A549 (cell line): ENCODE measurements around the gene TSTD2. TPM values are rescaled to one million over a fixed set of nuclear protein-coding genes. Genes with fewer than 3 reads are reported as not detected.
A peak's percentile ranks its signal among the peaks of the same experiment; 100 is the strongest.

ENCODE experiments used
- ATAC-seq, 2 experiments: fragments of 200-7000 bp in 1 of 2; fragments of >200 bp in 1 of 2; cut with Nextera tagmentation in 1 of 2; cut with Tn5 transposase in 1 of 2; 3 replicates each; pipeline versions ENCODE4 v1.8.0 to v1.9.1; 2018 to 2020; ENCODE audit warnings: mild to moderate bottlenecking in 1 of 2, moderate library complexity in 1 of 2
- CTCF ChIA-PET: fragments of 300-600 bp; sonication (Branson Sonifier 250); formaldehyde crosslinking; extraction: SDS; loops from one replicate; lab custom pipeline; 2021; ENCODE audit warnings: antibody characterized with exemption, inconsistent platforms; lab: Yijun Ruan, JAX
- POLR2A ChIA-PET: fragments of 350-600 bp; formaldehyde crosslinking; extraction: SDS; loops from one replicate; lab custom pipeline; 2021; ENCODE audit warnings: antibody characterized with exemption, inconsistent platforms; lab: Yijun Ruan, JAX
- DNase-seq, 2 experiments: peaks; one replicate each; pipeline versions ENCODE4 v3.0.0 to v3.0.0-alpha.2; 2011 to 2016; ENCODE audit warnings: low read depth in 1 of 2, low spot score in 1 of 2
- FAIRE-seq: peaks from 2 replicates; lab custom pipeline; 2011; peaks lifted over from hg19 to GRCh38; lab: Jason Lieb, UNC
- H3K27ac ChIP-seq, 2 experiments: fragments of >200 bp; sonication (Bioruptor Twin); formaldehyde crosslinking; 3 replicates each; pipeline ENCODE4 v1.5.1; 2016 to 2017
- H3K4me1 ChIP-seq: fragments of >200 bp; sonication (Bioruptor Twin); formaldehyde crosslinking; 3 replicates; pipeline ENCODE4 v1.6.1; 2016
- H3K4me2 ChIP-seq: fragments of >200 bp; sonication (Bioruptor Twin); formaldehyde crosslinking; 3 replicates; pipeline ENCODE4 v1.6.1; 2016
- H3K4me3 ChIP-seq: fragments of >200 bp; sonication (Bioruptor Twin); formaldehyde crosslinking; 3 replicates; pipeline ENCODE4 v1.5.1; 2016
- H3K9me3 ChIP-seq: fragments of >200 bp; sonication (Bioruptor Twin); formaldehyde crosslinking; 3 replicates; pipeline ENCODE4 v1.6.1; 2016
- BHLHE40 ChIP-seq: IDR thresholded peaks from 2 replicates; pipeline ENCODE4 v1.6.1; 2012; ENCODE audit warnings: low read depth, low read length, inconsistent platforms
- CEBPB ChIP-seq, 2 experiments: fragments of >200 bp in 1 of 2; sonication (Bioruptor Twin) in 1 of 2; formaldehyde crosslinking in 1 of 2; IDR thresholded peaks; 2 replicates each; pipeline ENCODE4 v1.6.1; 2012 to 2016
- CHD2 ChIP-seq: fragments of 150-350 bp; IDR thresholded peaks from 2 replicates; pipeline ENCODE4 v1.6.1; 2014; ENCODE audit warnings: low read length; ENCODE audit not compliant: partially characterized antibody
- EHF ChIP-seq: fragments of 250-450 bp; sonication (Bioruptor Pico); IDR thresholded peaks from 2 replicates; pipeline ENCODE4 v1.5.0; 2020; ENCODE audit warnings: mild to moderate bottlenecking
- EP300 ChIP-seq, 2 experiments: fragments of >200 bp; sonication (Bioruptor Twin); formaldehyde crosslinking; IDR thresholded peaks; 2 replicates in 1 of 2; 3 replicates in 1 of 2; pipeline ENCODE4 v1.6.1; 2016 to 2017
- ESRRA ChIP-seq: fragments of 150-350 bp; IDR thresholded peaks from 2 replicates; pipeline ENCODE4 v1.6.1; 2014; ENCODE audit warnings: mild to moderate bottlenecking, low read length, borderline replicate concordance
- FOSB ChIP-seq: fragments of 250-450 bp; sonication (Bioruptor Pico); IDR thresholded peaks from 2 replicates; pipeline ENCODE4 v1.5.0; 2020; ENCODE audit warnings: mild to moderate bottlenecking, moderate library complexity
- FOXS1 ChIP-seq: fragments of 250-450 bp; sonication (Bioruptor Pico); IDR thresholded peaks from 2 replicates; pipeline ENCODE4 v1.5.0; 2020; ENCODE audit warnings: mild to moderate bottlenecking, moderate library complexity
- HEYL ChIP-seq: fragments of 250-450 bp; sonication (Bioruptor Pico); IDR thresholded peaks from 2 replicates; pipeline ENCODE4 v1.8.0; 2021; ENCODE audit warnings: mild to moderate bottlenecking, moderate library complexity
- HOXA7 ChIP-seq: fragments of 250-450 bp; sonication (Bioruptor Pico); IDR thresholded peaks from 2 replicates; pipeline ENCODE4 v1.5.0; 2020; ENCODE audit warnings: mild to moderate bottlenecking, moderate library complexity
- JUN ChIP-seq, 2 experiments: fragments of >200 bp; sonication (Bioruptor Twin); formaldehyde crosslinking; IDR thresholded peaks; 2 replicates in 1 of 2; 3 replicates in 1 of 2; pipeline ENCODE4 v1.6.1; 2016 to 2017
- JUNB ChIP-seq: fragments of >200 bp; sonication (Bioruptor Twin); formaldehyde crosslinking; IDR thresholded peaks from 2 replicates; pipeline ENCODE4 v1.6.1; 2016
- KDM1A ChIP-seq: fragments of 200-600 bp; sonication (generic); IDR thresholded peaks from 2 replicates; pipeline ENCODE4 v1.6.1; 2016; ENCODE audit warnings: low read depth, mild to moderate bottlenecking
- MAZ ChIP-seq: fragments of 150-350 bp; IDR thresholded peaks from 2 replicates; pipeline ENCODE4 v1.6.1; 2014; ENCODE audit warnings: antibody characterized with exemption, low read depth, low read length, borderline replicate concordance
- MYC ChIP-seq: IDR thresholded peaks from 2 replicates; pipeline ENCODE4 v1.6.1; 2012; ENCODE audit warnings: mild to moderate bottlenecking, inconsistent platforms, low read length, improper control_type of control experiment, borderline replicate concordance
- NPAS2 ChIP-seq: fragments of 250-450 bp; sonication (Bioruptor Pico); IDR thresholded peaks from 2 replicates; pipeline ENCODE4 v1.8.0; 2022; ENCODE audit warnings: mild to moderate bottlenecking, moderate library complexity, borderline replicate concordance
- PHF8 ChIP-seq: fragments of 200-600 bp; sonication (generic); IDR thresholded peaks from 2 replicates; pipeline ENCODE4 v1.6.1; 2016; ENCODE audit warnings: low read depth, mild to moderate bottlenecking, antibody characterized with exemption, moderate library complexity, borderline replicate concordance
- POLR2A ChIP-seq: IDR thresholded peaks from 2 replicates; pipeline ENCODE4 v1.6.1; 2012; ENCODE audit warnings: mild to moderate bottlenecking, low read length
- POLR2AphosphoS2 ChIP-seq: conservative IDR thresholded peaks from 2 replicates; pipeline ENCODE4 v1.6.1; 2012; ENCODE audit warnings: low read length, improper control_type of control experiment, inconsistent platforms
- RARB ChIP-seq: fragments of 250-450 bp; sonication (Bioruptor Pico); IDR thresholded peaks from 2 replicates; pipeline ENCODE4 v1.8.0; 2021; ENCODE audit warnings: mild to moderate bottlenecking, moderate library complexity
- RCOR1 ChIP-seq: fragments of 150-350 bp; IDR thresholded peaks from 2 replicates; pipeline ENCODE4 v1.6.1; 2014; ENCODE audit warnings: antibody characterized with exemption, low read length, low read depth
- RFX5 ChIP-seq: fragments of 450-650 bp; IDR thresholded peaks from 2 replicates; pipeline ENCODE4 v1.7.1; 2014; ENCODE audit warnings: antibody characterized with exemption, mild to moderate bottlenecking, moderate library complexity
- SMC3 ChIP-seq: fragments of >200 bp; sonication (Bioruptor Twin); formaldehyde crosslinking; IDR thresholded peaks from 3 replicates; pipeline ENCODE4 v1.6.1; 2018; ENCODE audit warnings: inconsistent platforms
- TP53 ChIP-seq: fragments of 250-450 bp; sonication (Bioruptor Pico); IDR thresholded peaks from 2 replicates; pipeline ENCODE4 v1.5.0; 2021; ENCODE audit warnings: mild to moderate bottlenecking, moderate library complexity
- ZFP36 ChIP-seq: fragments of 450-650 bp; IDR thresholded peaks from 2 replicates; pipeline ENCODE4 v1.6.1; 2014; ENCODE audit warnings: borderline replicate concordance; ENCODE audit not compliant: partially characterized antibody
- ZSCAN20 ChIP-seq: fragments of 250-450 bp; sonication (Bioruptor Pico); IDR thresholded peaks from 2 replicates; pipeline ENCODE4 v1.8.0; 2022; ENCODE audit warnings: mild to moderate bottlenecking, moderate library complexity
- WGBS: methylation state at CpG from one replicate; pipeline ENCODE4 v1.1.6; 2017; ENCODE audit errors: missing lambda C conversion rate; 5-methylcytosine and 5-hydroxymethylcytosine counted together
- polyA plus RNA-seq, 4 experiments: library from polyadenylated mRNA; depleted of rRNA in 3 of 4; stranded (reverse); fragments of >200 nt; fragmentation: RNase III in 1 of 4; extraction: RNeasy Plus Mini Kit Qiagen cat#74134 plus additional on column Dnase treatment in 1 of 4; gene quantifications; 2 replicates in 3 of 4; 3 replicates in 1 of 4; pipeline ENCODE4 v1.2.3, GENCODE V29; 2011 to 2017
- TF ChIP-seq, protein P1 (sequence below): fragments of >200 bp; sonication (Bioruptor Twin); formaldehyde crosslinking; IDR thresholded peaks from 2 replicates; pipeline ENCODE4 v1.6.1; 2016
- TF ChIP-seq, protein P2 (sequence below): fragments of 200-600 bp; sonication (generic); IDR thresholded peaks from 2 replicates; pipeline ENCODE4 v1.6.1; 2016; ENCODE audit warnings: antibody characterized with exemption, mild to moderate bottlenecking, moderate library complexity
- TF ChIP-seq, protein P3 (sequence below): fragments of >200 bp; sonication (Bioruptor Twin); formaldehyde crosslinking; IDR thresholded peaks from 3 replicates; pipeline ENCODE4 v1.6.1; 2016

The TSTD2 gene
- polyA plus RNA-seq, 2 of the 4 experiments (the other 2 are of a cell fraction) = 11.4 to 37.4 TPM

DNA sequence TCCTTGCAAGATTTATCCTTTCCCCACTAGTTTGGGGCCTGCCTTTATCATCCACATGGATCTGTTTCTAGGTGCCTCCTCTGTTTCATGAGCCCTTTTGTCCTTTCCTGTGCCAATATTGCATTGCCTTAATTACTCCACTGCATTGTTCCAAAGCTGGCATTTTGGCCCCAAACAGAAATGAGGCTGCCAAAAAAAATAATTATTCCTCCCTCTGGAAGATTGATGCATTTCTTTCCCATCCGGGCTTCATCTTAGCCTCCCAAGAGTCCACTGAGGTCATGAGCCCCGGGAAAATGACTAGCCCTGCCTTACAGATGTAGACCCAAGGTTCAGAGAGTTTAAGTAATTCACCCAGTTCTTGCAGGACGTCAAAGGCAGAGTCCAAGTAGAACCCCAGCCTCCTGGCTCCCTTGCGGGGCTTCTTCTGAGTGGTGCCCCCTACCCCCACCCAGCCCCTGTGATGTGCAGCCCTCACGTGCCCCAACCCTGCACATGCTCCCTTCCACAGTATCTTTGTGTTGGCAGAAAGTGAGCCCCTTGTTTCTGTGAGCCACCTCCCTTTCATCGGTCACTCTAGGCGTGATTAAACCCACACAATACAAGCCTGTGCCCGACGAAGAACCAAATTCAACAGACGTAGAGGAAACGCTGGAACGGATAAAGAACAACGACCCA lies 69.6 kb downstream of the TSTD2 start:
- ATAC-seq (no peak), DNase-seq (no peak), FAIRE-seq (no peak)
- TF ChIP-seq ESRRA (no peak), ZSCAN20 (CRISPR knock-in tag) (no peak), NPAS2 (no peak), EP300 (IDR thresholded peaks at IDR 0.05) (no peak), HOXA7 (CRISPR knock-in tag) (no peak), RARB (CRISPR knock-in tag) (no peak), MYC (no peak), POLR2A (no peak)
- TF ChIP-seq, protein P1, sequence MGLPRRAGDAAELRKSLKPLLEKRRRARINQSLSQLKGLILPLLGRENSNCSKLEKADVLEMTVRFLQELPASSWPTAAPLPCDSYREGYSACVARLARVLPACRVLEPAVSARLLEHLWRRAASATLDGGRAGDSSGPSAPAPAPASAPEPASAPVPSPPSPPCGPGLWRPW = no peak
- WGBS = 91% methylated on average over 13 of the region's 13 CpGs
- H3K9me3 ChIP-seq = no peaks in the 10 kb centered on the region
- H3K4me3 ChIP-seq = no peak overlapping the region
- CTCF ChIA-PET = interaction anchor here (0.6 to 0.7 kb wide), 2 partner anchors 13 to 674 kb away, joined by 3 read pairs; no protein-coding TSS in a partner anchor
- H3K27ac ChIP-seq = no peak overlapping the region
- POLR2A ChIA-PET = interaction anchor here (0.8 kb wide), 1 partner anchor 30 kb away, joined by 3 read pairs; no protein-coding TSS in a partner anchor
- peak overlapping the region; percentile 61 for H3K4me2 ChIP-seq
- H3K4me1 ChIP-seq = peaks cover 11% of the 10 kb centered on the region

DNA sequence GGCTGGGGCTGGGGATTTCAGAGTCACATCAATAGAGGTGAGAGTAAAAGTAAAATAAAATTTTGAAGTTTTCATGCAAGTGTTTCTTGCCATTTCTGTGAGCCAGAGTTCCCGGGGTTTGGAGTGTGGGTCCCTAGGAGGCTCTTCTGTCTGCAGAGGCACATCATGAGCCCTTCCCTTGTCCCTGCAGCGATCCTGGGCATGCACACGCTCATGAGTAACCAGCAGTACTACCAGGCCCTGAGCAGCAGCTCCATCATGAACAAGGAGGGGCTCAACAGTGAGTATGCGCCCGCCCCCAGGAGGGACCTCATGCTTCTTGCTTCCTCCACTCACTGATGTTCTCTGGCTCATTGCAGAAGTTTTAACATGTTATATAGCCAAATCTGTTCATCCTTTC lies 70.6 kb downstream of the TSTD2 start:
- H3K4me1 ChIP-seq = peaks cover 11% of the 10 kb centered on the region
- POLR2A ChIA-PET = no interaction called here
- CTCF ChIA-PET = no interaction called here
- WGBS = 73% methylated on average over 5 of the region's 5 CpGs
- FAIRE-seq = no peak
- ATAC-seq = no peak
- H3K4me3 ChIP-seq = no peak overlapping the region
- no peak for TF ChIP-seq POLR2A
- TF ChIP-seq KDM1A = no peak
- TF ChIP-seq POLR2AphosphoS2 = no peak
- no peak for TF ChIP-seq FOSB (CRISPR knock-in tag)
- TF ChIP-seq HEYL = no peak
- no peak for TF ChIP-seq RFX5
- TF ChIP-seq PHF8 = no peak
- no peak for TF ChIP-seq MYC
- no peak for TF ChIP-seq CEBPB (IDR thresholded peaks at IDR 0.05)
- TF ChIP-seq JUNB = no peak
- TF ChIP-seq NPAS2 = no peak
- TF ChIP-seq CHD2 = no peak
- TF ChIP-seq, protein P2, sequence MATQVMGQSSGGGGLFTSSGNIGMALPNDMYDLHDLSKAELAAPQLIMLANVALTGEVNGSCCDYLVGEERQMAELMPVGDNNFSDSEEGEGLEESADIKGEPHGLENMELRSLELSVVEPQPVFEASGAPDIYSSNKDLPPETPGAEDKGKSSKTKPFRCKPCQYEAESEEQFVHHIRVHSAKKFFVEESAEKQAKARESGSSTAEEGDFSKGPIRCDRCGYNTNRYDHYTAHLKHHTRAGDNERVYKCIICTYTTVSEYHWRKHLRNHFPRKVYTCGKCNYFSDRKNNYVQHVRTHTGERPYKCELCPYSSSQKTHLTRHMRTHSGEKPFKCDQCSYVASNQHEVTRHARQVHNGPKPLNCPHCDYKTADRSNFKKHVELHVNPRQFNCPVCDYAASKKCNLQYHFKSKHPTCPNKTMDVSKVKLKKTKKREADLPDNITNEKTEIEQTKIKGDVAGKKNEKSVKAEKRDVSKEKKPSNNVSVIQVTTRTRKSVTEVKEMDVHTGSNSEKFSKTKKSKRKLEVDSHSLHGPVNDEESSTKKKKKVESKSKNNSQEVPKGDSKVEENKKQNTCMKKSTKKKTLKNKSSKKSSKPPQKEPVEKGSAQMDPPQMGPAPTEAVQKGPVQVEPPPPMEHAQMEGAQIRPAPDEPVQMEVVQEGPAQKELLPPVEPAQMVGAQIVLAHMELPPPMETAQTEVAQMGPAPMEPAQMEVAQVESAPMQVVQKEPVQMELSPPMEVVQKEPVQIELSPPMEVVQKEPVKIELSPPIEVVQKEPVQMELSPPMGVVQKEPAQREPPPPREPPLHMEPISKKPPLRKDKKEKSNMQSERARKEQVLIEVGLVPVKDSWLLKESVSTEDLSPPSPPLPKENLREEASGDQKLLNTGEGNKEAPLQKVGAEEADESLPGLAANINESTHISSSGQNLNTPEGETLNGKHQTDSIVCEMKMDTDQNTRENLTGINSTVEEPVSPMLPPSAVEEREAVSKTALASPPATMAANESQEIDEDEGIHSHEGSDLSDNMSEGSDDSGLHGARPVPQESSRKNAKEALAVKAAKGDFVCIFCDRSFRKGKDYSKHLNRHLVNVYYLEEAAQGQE = no peak
- TF ChIP-seq FOXS1 (CRISPR knock-in tag) = no peak
- no peak for TF ChIP-seq RCOR1
- H3K27ac ChIP-seq = no peak overlapping the region
- no peak overlapping the region for H3K4me2 ChIP-seq
- no peak for DNase-seq
- no peaks in the 10 kb centered on the region for H3K9me3 ChIP-seq

DNA sequence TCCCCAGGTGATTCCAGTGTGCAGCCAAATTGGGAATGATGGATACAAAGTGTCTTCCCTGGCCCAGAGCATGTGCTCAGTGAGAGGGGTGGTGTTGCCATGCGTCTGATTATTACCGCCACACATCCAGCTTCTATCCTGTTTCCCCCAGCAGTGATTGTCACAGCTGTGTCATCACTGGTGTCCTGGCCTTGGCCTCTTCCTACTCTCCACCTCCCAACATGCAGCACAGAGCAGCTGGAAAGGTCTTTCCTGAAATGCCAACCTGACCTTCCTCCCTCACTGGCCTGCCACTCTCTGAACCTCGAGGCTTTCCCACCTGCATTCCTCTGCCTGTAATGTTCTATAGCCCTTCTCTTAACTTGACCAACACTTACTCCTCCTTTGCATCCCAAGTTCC lies 71.7 kb downstream of the TSTD2 start:
- FAIRE-seq = no peak
- CTCF ChIA-PET = interaction anchor here (0.6 to 1.6 kb wide), 3 partner anchors 9 to 65 kb away, joined by 3 to 7 read pairs (median 7); no protein-coding TSS in a partner anchor
- H3K4me3 ChIP-seq = no peak overlapping the region
- TF ChIP-seq JUN (IDR thresholded peaks at IDR 0.05) (no peak), BHLHE40 (no peak), EHF (no peak), CEBPB (IDR thresholded peaks at IDR 0.05) (no peak), MAZ (no peak), RARB (CRISPR knock-in tag) (no peak), ESRRA (no peak), TP53 (no peak), POLR2A (no peak), EP300 (IDR thresholded peaks at IDR 0.05) (no peak), ZFP36 (no peak), PHF8 (no peak), NPAS2 (no peak), FOSB (CRISPR knock-in tag) (no peak), SMC3 (no peak)
- TF ChIP-seq, protein P3, sequence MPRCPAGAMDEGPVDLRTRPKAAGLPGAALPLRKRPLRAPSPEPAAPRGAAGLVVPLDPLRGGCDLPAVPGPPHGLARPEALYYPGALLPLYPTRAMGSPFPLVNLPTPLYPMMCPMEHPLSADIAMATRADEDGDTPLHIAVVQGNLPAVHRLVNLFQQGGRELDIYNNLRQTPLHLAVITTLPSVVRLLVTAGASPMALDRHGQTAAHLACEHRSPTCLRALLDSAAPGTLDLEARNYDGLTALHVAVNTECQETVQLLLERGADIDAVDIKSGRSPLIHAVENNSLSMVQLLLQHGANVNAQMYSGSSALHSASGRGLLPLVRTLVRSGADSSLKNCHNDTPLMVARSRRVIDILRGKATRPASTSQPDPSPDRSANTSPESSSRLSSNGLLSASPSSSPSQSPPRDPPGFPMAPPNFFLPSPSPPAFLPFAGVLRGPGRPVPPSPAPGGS = no peak

More for the DNA sequence above, 71.7 kb downstream of the TSTD2 start:
- ATAC-seq (no peak), DNase-seq (no peak)
- WGBS = 71% methylated on average over 3 of the region's 3 CpGs
- POLR2A ChIA-PET = no interaction called here
- no peaks in the 10 kb centered on the region for H3K9me3 ChIP-seq
- H3K27ac ChIP-seq = no peak overlapping the region
- peaks cover 11% of the 10 kb centered on the region for H3K4me1 ChIP-seq
- H3K4me2 ChIP-seq = no peak overlapping the region
